ENCODE measurements around the gene SFMBT2.
"Not testable (repeated sequence)": the region's sequence is repeated elsewhere in the genome, so short reads cannot be mapped to it uniquely, and the experiment has no call there.

Gene SFMBT2

GRCh38 chr10:7184116-7184515 lies 226.7 kb downstream of the SFMBT2 start:
- DNase-seq (ENCODE audit: low spot score): not testable (repeated sequence)

- not testable (repeated sequence) for DNase-seq (ENCODE audit: low spot score)
Measured at GRCh38 chr10:7182327-7182726, 228.5 kb downstream of the SFMBT2 start.

- DNase-seq (ENCODE audit: low spot score): no peak
Measured at GRCh38 chr10:7181420-7181819, 229.4 kb downstream of the SFMBT2 start.

GRCh38 chr10:7179536-7179935 lies 231.3 kb downstream of the SFMBT2 start:
- DNase-seq (ENCODE audit: low spot score): no peak

- DNase-seq (ENCODE audit: low spot score): no peak
Measured at GRCh38 chr10:7173948-7174347, 236.9 kb downstream of the SFMBT2 start.

- DNase-seq (ENCODE audit: low spot score): no peak
Measured at GRCh38 chr10:7171825-7172224, 239.0 kb downstream of the SFMBT2 start.

- no peak for DNase-seq (ENCODE audit: low spot score)
Measured at GRCh38 chr10:7170626-7171322, 240.1 kb downstream of the SFMBT2 start.

GRCh38 chr10:7168414-7168813 lies 242.4 kb downstream of the SFMBT2 start:
- no peak for DNase-seq (ENCODE audit: low spot score)

- no peak for DNase-seq (ENCODE audit: low spot score)
Measured at GRCh38 chr10:7165500-7166177, 245.2 kb downstream of the SFMBT2 start.

- no peak for DNase-seq (ENCODE audit: low spot score)
Measured at GRCh38 chr10:7164955-7165354, 245.9 kb downstream of the SFMBT2 start.

- no peak for DNase-seq (ENCODE audit: low spot score)
Measured at GRCh38 chr10:7162331-7162730, 248.5 kb downstream of the SFMBT2 start.

GRCh38 chr10:7161484-7162250 lies 249.2 kb downstream of the SFMBT2 start:
- no peak for DNase-seq (ENCODE audit: low spot score)

- DNase-seq (ENCODE audit: low spot score): no peak
Measured at GRCh38 chr10:7159928-7160327, 250.9 kb downstream of the SFMBT2 start.

GRCh38 chr10:7159517-7159916 lies 251.3 kb downstream of the SFMBT2 start:
- DNase-seq (ENCODE audit: low spot score): no peak

- no peak for DNase-seq (ENCODE audit: low spot score)
Measured at GRCh38 chr10:7157091-7157490, 253.7 kb downstream of the SFMBT2 start.

- DNase-seq (ENCODE audit: low spot score): no peak
Measured at GRCh38 chr10:7153750-7154149, 257.1 kb downstream of the SFMBT2 start.

GRCh38 chr10:7152982-7153381 lies 257.9 kb downstream of the SFMBT2 start:
- no peak for DNase-seq (ENCODE audit: low spot score)

GRCh38 chr10:7152341-7152740 lies 258.5 kb downstream of the SFMBT2 start:
- DNase-seq (ENCODE audit: low spot score): no peak

- no peak for DNase-seq (ENCODE audit: low spot score)
Measured at GRCh38 chr10:7151538-7151937, 259.3 kb downstream of the SFMBT2 start.

GRCh38 chr10:7150349-7150748 lies 260.5 kb downstream of the SFMBT2 start:
- DNase-seq (ENCODE audit: low spot score): no peak

GRCh38 chr10:7146189-7146588 lies 264.6 kb downstream of the SFMBT2 start:
- DNase-seq (ENCODE audit: low spot score): no peak

GRCh38 chr10:7136016-7136415 lies 274.8 kb downstream of the SFMBT2 start:
- no peak for DNase-seq (ENCODE audit: low spot score)

GRCh38 chr10:7135188-7135587 lies 275.6 kb downstream of the SFMBT2 start:
- no peak for DNase-seq (ENCODE audit: low spot score)
